Occipital lobe (tissue), 2 donors: ENCODE data around the gene TP53I13. TPM values are rescaled to one million over a fixed set of nuclear protein-coding genes. Genes with fewer than 3 reads are reported as not detected.

Source experiments
- DNase-seq: peaks from one replicate; lab custom pipeline; 2025; lab: John Stamatoyannopoulos, UW
- total RNA-seq: library from RNA; depleted of rRNA; stranded (reverse); fragments of >200 nt; gene quantifications from one replicate; pipeline ENCODE4 v1.2.3, GENCODE V29; 2014

TP53I13 gene
- total RNA-seq, 1 donor from 2014 or later, result 6.9 TPM

DNA sequence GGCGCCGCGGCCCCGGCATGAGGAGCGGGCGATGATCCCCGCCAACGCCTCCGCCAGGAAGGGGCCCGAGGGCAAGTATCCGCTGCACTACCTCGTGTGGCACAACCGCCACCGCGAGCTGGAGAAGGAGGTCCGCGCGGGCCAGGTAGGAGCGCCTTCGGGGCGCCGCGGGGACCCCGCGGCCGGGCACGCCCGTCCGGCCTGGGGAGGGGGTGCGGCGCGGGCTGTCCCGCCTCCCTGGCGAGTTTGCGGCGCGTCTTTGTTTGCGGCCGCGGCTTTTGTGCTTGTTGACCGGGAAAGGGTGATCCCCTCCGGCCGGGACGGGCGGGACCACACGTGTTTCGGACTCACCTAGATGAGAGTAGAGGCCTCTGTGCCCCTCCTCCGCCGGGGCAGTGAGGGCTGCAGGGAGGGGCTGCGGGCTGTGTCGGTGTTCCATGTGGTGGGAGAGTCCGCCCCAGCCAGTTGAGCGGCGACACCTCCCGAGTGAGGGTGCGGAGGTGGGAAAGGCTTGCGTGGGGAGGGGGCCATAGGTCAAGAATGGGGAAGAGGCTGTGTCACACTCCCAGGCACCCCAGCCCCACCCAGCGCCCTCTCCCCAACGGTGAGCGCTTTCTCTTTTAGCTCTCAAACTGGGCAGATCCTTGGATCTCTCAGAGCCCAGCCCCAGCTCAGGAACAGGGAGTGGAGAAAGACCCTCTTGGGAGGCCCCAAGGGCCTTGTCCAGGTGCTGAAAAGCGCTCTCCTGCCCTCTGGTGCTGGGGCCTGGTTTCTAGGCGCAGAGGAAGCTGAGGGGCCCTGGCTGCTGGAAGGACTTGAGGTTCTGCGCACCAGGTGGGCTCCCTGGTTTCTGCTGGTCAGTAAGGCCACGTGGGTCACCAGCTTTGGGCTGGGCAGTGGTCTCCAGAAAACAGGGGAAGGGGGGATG is 25.4 kb downstream of the TP53I13 start:
- DNase-seq, result no peak

DNA sequence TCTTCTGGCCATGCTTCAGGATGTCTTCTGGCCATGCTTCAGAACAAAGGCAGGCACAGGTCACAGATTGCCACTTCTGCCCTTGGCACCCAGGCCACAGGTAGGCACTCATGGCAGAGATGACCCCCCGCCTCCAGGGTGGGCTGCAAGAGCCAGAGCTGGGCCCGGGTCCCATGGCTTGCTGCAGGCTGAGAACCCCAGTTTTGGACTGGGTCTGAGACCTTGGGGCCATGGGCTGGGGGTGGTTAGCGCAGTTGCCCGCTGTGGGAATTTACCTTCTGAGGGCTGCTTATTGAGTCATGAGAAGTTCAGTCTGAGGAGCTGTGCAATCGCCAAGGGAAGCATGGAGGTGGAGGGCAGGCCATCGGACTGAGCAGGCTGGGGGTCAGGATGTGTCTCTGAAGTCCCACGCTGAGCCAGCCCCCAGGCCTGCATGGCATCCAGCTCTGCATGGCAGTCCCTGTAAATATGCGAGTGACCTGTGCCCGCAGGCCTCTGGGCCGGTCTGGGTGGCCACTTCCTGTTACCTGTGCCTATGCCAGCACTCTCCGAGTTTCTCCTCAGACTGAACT is 26.1 kb downstream of the TP53I13 start:
- no peak for DNase-seq

DNA sequence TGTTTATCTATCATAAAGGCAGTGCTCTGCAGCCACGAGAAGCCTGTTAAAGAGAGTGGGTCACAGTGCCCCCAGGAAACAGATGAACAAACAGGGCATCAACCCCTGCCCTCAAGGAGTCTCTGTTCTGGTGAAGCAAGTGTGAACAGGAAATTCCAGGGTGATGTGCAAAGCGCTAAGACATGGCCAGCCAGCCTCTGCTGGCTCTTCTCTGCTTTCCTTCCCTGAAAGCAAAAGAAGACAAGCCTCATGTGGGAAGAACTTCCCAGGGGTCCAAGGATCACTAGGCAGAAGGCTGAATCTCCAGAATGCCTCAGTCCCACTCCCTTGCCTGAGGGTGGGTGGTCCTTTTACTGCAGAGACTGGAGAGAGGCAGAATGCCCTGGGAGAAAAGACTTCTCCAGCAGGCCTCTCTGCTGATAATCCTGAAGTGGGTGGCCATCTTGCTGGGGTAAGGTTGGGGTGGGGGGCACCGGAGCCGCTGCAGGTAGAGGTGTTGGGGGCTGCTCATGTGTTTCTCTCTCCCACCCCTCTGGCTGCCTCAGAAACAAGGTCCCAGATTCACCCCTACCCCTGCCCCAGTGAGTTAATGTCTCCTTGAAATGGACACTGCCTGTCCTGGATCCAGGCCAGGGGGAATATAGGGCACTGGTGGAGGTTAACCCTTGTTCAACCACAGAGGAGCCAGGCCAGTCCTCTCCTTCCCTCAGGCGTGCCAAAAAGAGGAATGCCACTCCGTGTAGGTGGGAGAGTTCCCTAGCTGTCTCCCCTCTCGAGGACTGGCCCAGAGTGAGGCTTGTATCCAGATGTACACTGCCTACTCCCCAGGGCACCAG is 26.8 kb downstream of the TP53I13 start:
- DNase-seq, result no peak

DNA sequence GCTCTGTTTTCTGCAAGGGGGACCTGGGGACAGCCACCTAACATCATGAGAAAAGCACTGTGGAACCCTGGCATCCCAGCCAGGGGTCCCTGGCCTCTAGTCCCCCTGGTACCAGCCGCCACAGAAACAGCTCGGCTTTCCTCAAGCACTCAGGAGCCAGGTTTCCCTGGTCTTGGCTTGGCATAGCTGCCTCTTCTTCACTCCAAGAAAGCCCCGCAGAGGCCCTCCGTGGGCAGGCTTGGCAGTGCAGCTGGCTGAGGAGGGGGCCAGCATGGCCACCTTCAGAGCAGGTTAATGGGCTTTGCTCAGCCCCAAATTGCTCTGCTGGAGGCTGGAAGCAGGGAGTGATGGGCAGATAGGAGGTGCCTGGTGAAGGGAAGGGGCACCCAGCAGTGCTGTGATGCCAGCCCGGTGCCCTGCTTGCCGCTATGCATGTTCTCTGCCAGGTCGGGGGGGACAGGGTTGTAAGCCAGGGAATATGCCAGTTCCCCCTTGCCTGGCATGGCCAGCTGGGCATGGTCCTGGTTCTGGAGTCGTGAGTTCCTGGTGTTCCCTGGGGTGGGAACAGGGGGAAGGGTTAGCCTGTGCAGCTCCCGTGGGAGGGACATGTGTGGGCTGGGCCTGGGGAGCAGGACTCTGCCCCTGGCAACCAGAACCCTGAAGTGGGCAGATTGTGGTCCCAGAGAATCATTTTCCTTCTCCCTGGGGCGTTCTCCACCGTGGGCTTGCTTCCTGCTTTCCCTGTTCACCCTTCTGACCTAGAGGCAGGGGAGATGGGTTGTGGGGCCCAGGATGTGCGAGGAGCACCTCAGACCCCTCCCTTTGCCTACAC is 27.7 kb downstream of the TP53I13 start:
- DNase-seq, result no peak

DNA sequence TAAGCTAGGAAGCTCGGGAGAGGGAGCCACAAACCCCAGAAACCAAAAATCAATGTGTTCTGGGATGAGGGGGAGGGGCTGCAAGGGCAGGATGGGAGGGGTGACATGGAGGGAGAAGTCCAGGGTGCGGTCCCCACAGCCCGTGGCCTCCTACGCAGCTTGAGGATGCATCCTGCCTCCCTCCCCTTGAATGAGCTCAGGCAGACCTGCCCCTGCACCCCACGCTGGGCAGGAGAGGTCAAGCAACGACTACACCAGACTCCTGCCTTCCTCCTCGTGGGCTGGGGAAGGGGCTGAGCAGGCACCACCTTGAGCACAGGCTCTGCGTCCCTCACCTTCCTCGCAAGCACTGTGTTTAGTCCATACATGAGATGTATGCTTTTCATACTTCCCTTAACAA is 28.3 kb downstream of the TP53I13 start:
- no peak for DNase-seq

DNA sequence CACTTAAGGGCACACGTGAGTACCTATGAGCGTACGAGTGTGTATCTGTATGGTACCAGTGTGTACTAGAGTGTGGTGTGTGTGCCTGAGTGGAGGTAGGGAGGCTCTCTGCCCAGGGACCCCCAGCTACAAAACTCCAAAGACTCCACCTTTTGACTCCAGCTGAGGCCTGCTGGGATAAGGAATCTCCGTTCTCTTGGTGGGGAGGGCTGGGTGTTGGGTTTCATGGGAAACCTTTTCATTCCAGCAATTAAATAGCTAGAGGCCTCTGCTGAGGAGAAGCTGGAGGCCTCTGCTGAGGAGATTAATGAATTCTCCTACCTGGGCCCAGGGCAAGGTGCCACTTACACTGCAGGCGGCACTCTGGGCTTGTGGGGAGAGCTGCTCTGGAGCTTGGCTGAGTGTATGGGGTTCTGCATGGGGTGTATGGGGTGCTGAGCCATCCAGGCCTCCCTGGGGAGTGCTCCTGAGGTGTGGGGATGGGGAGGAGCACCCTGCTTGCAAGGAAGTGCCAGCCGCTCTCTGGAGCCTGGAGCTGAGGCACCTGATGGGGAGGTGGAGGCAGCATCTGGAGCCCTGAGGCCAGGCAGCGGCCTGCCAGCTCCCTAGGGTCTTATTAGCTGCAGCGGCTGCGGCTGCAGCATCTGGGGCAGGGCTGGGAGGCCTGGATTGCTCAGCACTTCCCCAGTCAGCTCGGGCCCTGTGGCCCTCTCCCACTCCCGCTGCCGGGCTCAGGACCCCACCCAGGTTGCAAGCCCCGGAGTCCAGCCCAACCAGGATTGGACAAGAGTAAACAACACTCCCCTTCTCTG is 29.1 kb downstream of the TP53I13 start:
- no peak for DNase-seq

DNA sequence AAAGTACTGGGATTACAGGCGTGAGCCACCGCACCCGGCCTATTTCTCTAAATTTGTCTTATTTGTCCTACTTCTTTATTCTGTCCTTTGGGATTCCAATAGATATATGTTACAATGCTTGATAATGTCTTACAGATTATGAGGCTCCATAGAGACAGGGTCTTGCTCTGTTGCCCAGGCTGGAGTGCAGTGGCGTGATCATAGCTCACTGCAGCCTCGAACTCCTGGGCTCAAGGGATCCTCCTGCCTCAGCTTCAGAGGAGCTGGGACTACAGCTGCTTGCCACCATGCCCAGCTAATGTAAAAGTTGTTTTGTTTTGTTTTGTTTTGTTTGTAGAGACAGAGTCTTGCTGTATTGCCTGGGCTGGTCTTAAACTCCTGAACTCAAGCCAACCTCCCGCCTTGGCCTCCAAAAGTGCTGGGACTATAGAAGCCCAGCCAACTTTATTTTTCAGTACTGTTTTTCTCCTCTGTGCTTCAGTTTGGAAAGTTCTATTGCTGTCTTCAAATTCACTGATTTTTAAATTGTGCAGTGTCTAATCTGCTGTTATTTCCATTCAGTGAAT is 34.7 kb downstream of the TP53I13 start:
- no peak for DNase-seq

DNA sequence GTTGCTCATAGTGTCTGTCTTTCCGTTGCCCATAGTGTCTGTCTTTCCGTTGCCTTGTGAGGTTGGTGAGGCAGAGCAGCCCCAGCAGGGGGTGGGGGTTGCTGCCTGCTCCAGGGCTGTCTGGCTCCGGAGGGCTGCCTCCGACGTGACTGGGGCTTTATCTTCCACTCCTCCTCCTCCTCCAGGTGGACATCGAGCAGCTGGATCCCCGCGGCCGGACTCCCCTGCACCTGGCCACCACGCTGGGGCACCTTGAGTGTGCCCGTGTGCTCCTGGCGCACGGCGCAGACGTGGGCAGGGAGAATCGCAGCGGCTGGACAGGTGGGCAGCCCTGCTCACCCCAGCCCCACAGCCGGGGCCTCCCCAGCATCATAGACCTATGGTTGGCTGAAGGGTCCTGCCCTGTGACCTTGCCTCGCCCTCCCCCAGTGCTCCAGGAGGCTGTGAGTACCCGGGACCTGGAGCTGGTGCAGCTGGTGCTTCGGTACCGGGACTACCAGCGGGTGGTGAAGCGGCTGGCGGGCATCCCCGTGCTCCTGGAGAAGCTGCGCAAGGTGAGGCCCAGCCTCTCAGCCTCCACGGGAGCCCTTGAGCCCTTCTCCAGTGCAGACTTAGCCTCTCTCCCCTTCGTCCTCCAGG is 39.2 kb downstream of the TP53I13 start:
- no peak for DNase-seq

DNA sequence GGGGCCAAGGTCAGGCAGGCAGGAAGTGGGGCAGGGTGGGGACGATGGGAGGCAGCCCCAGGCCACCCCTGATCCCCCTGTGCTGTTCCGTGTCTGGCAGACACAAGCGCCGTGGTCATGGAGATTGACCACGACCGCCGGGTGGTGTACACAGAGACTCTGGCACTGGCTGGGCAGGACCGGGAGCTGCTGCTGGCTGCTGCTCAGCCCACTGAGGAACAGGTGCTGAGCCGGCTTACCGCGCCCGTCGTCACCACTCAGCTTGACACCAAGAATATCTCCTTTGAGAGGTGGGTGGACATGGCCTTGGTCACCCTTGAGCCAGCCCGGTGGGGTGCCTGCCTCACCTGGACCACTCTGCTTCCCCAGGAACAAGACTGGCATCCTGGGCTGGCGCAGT is 40.5 kb downstream of the TP53I13 start:
- DNase-seq, result no peak

DNA sequence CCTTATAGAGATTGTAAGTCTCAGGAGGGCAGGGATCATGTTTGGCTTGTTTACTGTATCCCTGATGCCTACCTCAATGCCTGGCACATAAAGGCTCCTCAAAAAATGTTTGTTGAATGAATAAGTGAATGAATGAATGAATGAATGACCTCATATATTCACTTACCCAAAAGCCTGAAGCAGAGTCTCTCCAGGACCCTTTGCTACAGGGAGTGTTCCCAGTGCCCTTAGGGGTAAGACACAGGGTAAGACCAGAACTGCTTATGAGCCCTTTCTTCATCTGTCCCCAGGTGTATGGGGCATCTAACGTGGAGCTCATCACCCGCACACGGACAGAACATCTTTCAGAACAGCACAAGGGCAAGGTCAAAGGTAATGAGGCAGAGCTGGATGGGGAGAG is 41.9 kb downstream of the TP53I13 start:
- DNase-seq, result no peak

DNA sequence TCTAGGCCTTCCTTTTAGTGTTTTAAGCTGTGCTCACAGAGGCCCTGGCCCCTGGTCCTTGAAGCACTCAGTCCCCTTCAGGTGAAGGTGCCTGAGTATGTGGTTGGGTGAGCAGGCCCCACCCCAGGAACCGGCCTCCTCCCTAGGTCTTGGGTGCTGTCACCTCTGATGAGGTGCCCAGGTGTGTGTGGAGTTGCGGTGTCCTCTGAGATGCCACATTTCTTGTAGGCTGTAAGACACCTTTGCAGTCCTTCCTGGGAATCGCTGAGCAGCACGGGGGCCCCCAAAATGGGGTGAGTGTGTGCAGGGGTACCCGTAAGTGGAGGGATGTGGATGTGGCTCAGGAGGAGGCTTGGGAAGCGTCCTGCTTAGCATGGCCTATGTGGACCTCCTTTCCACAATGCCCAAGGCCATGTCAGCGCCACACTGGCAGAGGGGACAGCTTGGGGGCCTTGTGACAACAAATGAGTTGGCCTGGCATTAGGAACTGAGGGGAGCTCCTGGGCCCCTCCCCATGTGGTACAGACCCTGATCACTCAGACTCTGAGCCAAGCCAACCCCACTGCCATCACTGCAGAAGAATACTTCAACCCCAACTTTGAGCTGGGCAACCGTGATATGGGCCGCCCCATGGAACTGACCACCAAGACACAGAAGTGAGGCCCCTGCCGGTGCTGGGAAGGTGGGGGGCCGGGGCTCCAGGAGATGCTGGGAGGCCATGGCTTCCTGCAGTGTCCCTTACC is 43.0 kb downstream of the TP53I13 start:
- DNase-seq, result no peak

DNA sequence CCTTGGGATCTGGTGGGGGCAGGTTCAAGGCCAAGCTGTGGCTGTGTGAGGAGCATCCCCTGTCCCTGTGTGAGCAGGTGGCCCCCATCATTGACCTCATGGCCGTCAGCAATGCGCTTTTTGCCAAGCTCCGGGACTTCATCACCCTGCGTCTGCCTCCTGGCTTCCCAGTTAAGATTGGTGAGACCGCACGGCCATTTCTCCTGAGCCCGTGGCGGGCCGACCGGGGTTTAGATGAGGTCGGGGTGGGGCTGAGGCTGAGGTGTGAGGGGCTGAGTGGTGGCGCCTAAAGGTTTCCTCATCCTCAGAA is 43.5 kb downstream of the TP53I13 start:
- DNase-seq, result no peak

DNA sequence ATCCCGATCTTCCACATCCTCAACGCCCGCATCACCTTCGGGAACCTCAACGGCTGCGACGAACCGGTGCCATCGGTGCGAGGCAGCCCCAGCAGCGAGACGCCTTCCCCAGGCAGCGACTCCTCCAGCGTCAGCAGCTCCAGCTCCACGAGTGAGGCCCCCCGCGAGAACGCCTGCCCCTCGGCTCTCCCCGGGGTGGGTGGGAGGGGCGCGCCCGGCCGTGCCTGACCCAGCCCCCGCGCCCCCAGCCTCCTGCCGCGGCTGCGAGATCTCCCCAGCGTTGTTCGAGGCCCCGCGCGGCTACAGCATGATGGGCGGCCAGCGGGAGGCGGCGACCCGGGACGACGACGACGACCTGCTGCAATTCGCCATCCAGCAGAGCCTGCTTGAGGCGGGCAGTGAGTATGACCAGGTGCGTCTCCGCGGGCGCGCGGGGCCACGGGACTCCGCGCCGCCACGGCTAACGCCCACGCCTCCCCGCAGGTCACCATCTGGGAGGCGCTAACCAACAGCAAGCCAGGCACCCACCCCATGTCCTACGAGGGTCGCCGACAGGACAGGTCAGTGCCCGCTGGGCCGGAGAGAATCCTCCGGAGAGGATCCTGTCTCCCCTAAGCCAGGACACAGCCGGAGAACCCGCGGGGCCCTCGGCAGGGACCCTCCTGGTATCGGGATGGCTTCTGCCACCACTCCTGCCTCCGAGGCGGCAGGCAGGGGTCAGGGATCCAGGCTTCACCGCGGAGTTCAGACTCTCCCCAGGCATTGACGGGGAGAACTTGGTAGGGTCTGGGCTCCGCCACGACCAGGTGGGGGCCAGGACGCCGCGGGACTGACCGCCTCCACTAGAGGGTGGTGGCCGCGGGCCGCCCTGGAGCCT is 44.1 kb downstream of the TP53I13 start:
- no peak for DNase-seq

DNA sequence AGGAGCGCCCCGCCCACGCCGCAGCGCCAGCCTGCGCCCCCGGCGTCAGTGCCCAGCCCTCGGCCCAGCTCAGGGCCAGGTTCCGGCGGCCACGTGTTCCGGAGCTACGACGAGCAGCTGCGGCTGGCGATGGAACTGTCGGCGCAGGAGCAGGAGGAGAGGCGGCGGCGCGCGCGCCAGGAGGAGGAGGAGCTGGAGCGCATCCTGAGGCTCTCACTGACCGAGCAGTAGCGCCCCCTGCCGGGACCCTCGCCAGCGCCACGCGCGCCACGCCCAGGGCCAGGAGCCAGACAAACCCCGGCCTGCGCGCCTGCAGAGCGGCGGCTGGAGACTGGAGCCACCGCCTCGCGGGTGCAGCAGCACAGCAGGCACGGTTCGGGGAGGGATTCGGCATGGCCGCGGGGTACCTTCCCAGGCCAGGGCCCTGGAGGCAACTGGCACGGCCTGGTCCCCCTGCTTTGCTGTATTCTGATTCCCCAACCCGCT is 44.9 kb downstream of the TP53I13 start:
- peak; percentile 81 for DNase-seq

DNA sequence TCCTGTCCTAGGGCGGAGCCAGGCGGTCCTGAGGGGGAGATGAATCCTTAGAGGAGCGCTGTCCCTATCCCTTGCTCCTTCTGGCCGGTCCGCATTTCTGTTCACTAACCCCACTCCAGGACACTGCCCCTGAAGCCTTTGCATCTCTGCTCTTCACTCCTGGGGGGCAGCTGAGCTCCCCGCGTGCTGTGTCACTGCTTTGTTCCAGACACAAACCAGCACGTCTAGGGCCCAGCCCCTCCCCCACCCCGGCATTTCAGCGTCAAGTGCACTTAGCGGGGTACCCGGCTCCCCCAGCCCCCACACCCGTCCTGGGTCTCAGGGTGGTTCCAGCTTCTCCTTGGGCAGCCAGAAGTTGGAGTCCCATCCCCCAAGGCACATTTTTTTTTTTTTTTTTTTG is 45.4 kb downstream of the TP53I13 start:
- DNase-seq, result no peak

DNA sequence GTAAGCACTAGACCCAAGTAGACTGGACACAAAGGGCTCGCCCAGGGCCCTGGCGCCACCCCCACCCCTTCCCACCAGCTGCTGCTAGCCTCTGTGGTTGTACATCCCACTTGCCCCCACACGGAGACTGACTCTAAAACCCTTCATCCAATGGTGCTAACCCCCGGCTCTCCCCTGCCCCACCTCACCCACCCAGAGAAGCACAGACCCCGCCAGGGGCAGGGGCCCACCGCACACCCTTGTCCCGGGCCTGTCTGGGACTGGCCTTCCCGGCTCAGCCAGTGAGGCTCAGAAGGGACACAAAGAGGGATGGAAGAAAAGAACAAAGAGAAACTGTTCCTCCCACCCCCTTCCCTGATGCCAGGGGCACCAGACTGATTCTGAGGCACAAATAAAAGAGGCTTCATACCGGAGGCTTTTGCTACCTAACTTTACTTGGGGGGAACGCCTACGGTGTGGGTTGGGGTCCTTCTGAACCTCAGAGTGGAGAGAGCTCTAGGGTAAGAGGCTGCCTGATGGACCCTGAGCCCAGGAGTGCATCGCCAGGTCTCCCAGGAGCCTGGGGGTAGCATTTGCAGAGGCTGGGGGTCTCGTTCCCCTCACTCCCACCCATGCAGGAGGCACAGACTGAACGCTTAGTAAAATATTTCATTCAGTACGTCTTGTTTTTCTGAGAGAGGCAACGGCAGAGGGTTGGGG is 46.0 kb downstream of the TP53I13 start:
- no peak for DNase-seq

DNA sequence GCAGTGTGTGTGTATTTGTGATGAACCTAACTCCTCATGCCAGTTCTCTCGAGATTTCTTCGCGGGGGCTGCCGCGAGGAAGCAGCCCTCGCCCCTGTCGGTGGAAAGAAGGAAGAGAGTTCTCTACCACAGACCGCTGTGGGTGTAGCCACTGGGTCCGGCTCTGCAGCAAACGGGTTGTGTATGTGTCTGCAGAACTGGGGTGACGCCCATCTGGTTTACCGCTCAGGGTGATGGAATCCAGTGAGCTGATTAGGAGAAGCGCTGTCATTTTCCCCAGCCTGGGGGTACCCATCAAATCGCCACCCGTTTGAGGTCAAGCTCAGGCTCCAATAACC is 46.5 kb downstream of the TP53I13 start:
- no peak for DNase-seq
